Measurements from ENCODE around the gene DCAKD. TPM values are rescaled to one million over a fixed set of nuclear protein-coding genes. Genes with fewer than 3 reads are reported as not detected.

DCAKD gene
- total RNA-seq, 4 donors from 2014 or later: 9.8 to 14.4 (median 12.3) TPM

DNA sequence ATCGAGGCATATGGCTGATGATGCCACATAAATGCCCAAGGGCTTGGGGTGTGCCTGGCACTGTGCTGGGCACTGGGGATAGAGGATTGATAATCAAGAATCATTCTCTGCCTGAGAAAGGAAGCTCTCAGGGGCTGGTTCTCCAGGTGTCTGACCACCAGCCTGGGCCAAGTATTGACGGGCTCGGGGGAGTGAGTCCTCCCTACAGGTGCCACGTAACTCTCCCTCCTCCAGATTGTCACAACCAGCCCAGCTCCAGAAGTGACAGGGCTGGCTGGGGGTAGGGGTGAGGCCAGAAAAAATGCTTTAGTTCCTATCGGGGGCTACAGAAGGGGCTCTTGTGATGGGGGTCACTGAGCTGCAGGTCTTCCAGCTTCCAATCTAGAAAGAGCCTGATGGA lies 72.6 kb downstream of the DCAKD start:
- no peaks in the 10 kb centered on the region for H3K9me3 ChIP-seq
- H3K36me3 ChIP-seq: no peaks in the 10 kb centered on the region
- TF ChIP-seq POLR2A (IDR thresholded peaks at IDR 0.05): no peak
- no peak for TF ChIP-seq CTCF (IDR thresholded peaks at IDR 0.05 in 4 of 5, conservative IDR thresholded peaks at IDR 0.05 in 1 of 5)
- in situ Hi-C loops (cut with MboI; ENCODE audit: low sequenced_read_pairs in 4 of 4) (no loop called here), intact Hi-C loops (cut with DNase I; ENCODE audit: low total_unique reads) (no loop called here)
- H3K27ac ChIP-seq: no peak overlapping the region
- H3K4me3 ChIP-seq: no peak overlapping the region
- H3K4me1 ChIP-seq: no peaks in the 10 kb centered on the region
- H3K27me3 ChIP-seq: peaks cover 0 to 6% (median 0%) of the 10 kb centered on the region in 3 donors
- DNase-seq (no peak), ATAC-seq (no peak)

- H3K9me3 ChIP-seq: no peaks in the 10 kb centered on the region
- no peak overlapping the region for H3K27ac ChIP-seq
- TF ChIP-seq POLR2A (IDR thresholded peaks at IDR 0.05) (no peak), CTCF (IDR thresholded peaks at IDR 0.05 in 4 of 5, conservative IDR thresholded peaks at IDR 0.05 in 1 of 5) (no peak)
- no peaks in the 10 kb centered on the region for H3K4me1 ChIP-seq
- DNase-seq: no peak
- in situ Hi-C loops (cut with MboI; ENCODE audit: low sequenced_read_pairs in 4 of 4) (no loop called here), intact Hi-C loops (cut with DNase I; ENCODE audit: low total_unique reads) (no loop called here)
- no peak for ATAC-seq
- H3K4me3 ChIP-seq: no peak overlapping the region
- peaks cover 0 to 6% (median 0%) of the 10 kb centered on the region in 3 donors for H3K27me3 ChIP-seq
- H3K36me3 ChIP-seq: no peaks in the 10 kb centered on the region
Measured at GRCh38 chr17:44977814-44978550, 73.5 kb downstream of the DCAKD start.

DNA sequence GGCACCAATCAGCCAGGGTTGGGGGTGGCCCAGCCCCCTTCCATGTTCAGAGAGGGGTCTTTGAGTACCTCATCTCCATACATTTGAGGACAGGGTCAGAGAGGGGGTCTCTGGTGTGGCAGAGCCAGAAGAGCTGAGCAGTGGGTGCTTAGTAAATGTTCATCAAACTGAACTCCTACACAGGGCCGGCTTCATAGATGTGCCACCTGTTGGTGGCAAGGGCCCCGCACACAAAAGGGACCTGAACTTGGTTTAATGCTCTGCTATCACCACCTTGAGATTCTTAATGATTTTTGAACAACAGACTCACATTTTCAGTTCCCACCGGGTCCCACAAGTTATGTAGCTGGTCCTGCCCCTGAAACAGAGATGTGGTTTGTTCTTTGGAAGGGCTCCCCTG lies 74.4 kb downstream of the DCAKD start:
- DNase-seq (no peak), ATAC-seq (no peak)
- no peak for TF ChIP-seq POLR2A (IDR thresholded peaks at IDR 0.05)
- in situ Hi-C loops (cut with MboI; ENCODE audit: low sequenced_read_pairs in 4 of 4): no loop called here
- H3K27me3 ChIP-seq: peaks cover 0 to 6% (median 0%) of the 10 kb centered on the region in 3 donors
- H3K27ac ChIP-seq: no peak overlapping the region
- no peaks in the 10 kb centered on the region for H3K36me3 ChIP-seq
- H3K9me3 ChIP-seq: no peaks in the 10 kb centered on the region
- H3K4me1 ChIP-seq: no peaks in the 10 kb centered on the region
- intact Hi-C loops (cut with DNase I; ENCODE audit: low total_unique reads): no loop called here
- H3K4me3 ChIP-seq: no peak overlapping the region

GRCh38 chr17:44976206-44976605 lies 75.2 kb downstream of the DCAKD start:
- intact Hi-C loops (cut with DNase I; ENCODE audit: low total_unique reads): no loop called here
- no peaks in the 10 kb centered on the region for H3K36me3 ChIP-seq
- H3K27ac ChIP-seq: no peak overlapping the region

More at GRCh38 chr17:44976206-44976605, 75.2 kb downstream of the DCAKD start:
- DNase-seq: no peak
- no peaks in the 10 kb centered on the region for H3K4me1 ChIP-seq
- no peaks in the 10 kb centered on the region for H3K9me3 ChIP-seq
- TF ChIP-seq POLR2A (IDR thresholded peaks at IDR 0.05) (no peak), CTCF (IDR thresholded peaks at IDR 0.05 in 4 of 5, conservative IDR thresholded peaks at IDR 0.05 in 1 of 5) (no peak)
- in situ Hi-C loops (cut with MboI; ENCODE audit: low sequenced_read_pairs in 4 of 4): no loop called here
- peaks cover 0 to 6% (median 0%) of the 10 kb centered on the region in 3 donors for H3K27me3 ChIP-seq
- no peak overlapping the region for H3K4me3 ChIP-seq
- ATAC-seq: no peak

Other genes with a start within 250 kb of the DCAKD start
- 1 to 10 TPM; 2.1 to 9.2 (median 4.6) TPM for gene GJC1, start 221.3 kb downstream of the DCAKD start, total RNA-seq
- gene HIGD1B, start 203.7 kb downstream of the DCAKD start, total RNA-seq: 1 to 10 TPM; 1.8 to 6.6 (median 4.4) TPM
- 100 to 1,000 TPM in 1 of 4 donors, 10 to 100 TPM in 3; 65.0 to 116 (median 81.3) TPM for gene EFTUD2, start 152.2 kb downstream of the DCAKD start, total RNA-seq
- gene GFAP, start 136.1 kb downstream of the DCAKD start, total RNA-seq: not detected
- 1 to 10 TPM in 1 of 4 donors, under 1 TPM in 1, not detected in 2; 0.09 to 1.7 TPM for gene KIF18B, start 103.9 kb downstream of the DCAKD start, total RNA-seq
- gene C1QL1, start 83.3 kb downstream of the DCAKD start, total RNA-seq: not detected
- 100 to 1,000 TPM in 1 of 4 donors, 10 to 100 TPM in 3; 60.7 to 127 (median 71.5) TPM for gene NMT1, start 9.7 kb upstream of the DCAKD start, total RNA-seq
- gene PLCD3, start 80.9 kb upstream of the DCAKD start, total RNA-seq: 100 to 1,000 TPM in 1 of 4 donors, 10 to 100 TPM in 3; 38.6 to 186 (median 75.1) TPM
- gene ACBD4, start 84.1 kb upstream of the DCAKD start, total RNA-seq: 1 to 10 TPM; 2.2 to 3.2 (median 2.5) TPM
- 10 to 100 TPM; 26.3 to 79.6 (median 36.9) TPM for gene HEXIM1, start 96.8 kb upstream of the DCAKD start, total RNA-seq
- gene HEXIM2, start 110.2 kb upstream of the DCAKD start, total RNA-seq: 10 to 100 TPM; 31.4 to 70.8 (median 64.9) TPM
- gene FMNL1, start 170.3 kb upstream of the DCAKD start, total RNA-seq: 1 to 10 TPM in 3 of 4 donors, under 1 TPM in 1; 0.22 to 5.2 (median 3.0) TPM
- gene SPATA32, start 210.5 kb upstream of the DCAKD start, total RNA-seq: not detected